Peyer's patch (tissue), 4 donors: ENCODE data around the gene PLEKHM2. TPM values are rescaled to one million over a fixed set of nuclear protein-coding genes. Genes with fewer than 3 reads are reported as not detected.

Source experiments
- DNase-seq, 3 donors: peaks; one replicate each; pipeline ENCODE4 v3.0.0-alpha.2; 2017 to 2019
- H3K27ac ChIP-seq, 4 donors: fragments of 200-600 bp; sonication (generic); one replicate each; pipeline ENCODE4 v1.5.1; 2016 to 2019
- H3K27me3 ChIP-seq, 2 donors: fragments of 200-600 bp; sonication (generic); one replicate each; pipeline ENCODE4 v1.5.1; 2019
- H3K36me3 ChIP-seq, 3 donors: fragments of 200-600 bp; sonication (generic); one replicate each; pipeline ENCODE4 v1.5.1; 2016 to 2019
- H3K4me1 ChIP-seq, 4 donors: fragments of 200-600 bp; sonication (generic); one replicate each; pipeline ENCODE4 v1.5.1; 2016 to 2019
- H3K4me3 ChIP-seq, 4 donors: fragments of 200-600 bp; sonication (generic); 1 replicate in 3 of 4; 2 replicates in 1 of 4; pipeline ENCODE4 v1.5.1; 2016 to 2019; ENCODE audit warnings: mild to moderate bottlenecking in 1 of 4
- H3K9me3 ChIP-seq, 4 donors: fragments of 200-600 bp; sonication (generic); one replicate each; pipeline ENCODE4 v1.5.1; 2016 to 2019; ENCODE audit warnings: mild to moderate bottlenecking in 1 of 4
- POLR2A ChIP-seq, 2 donors: fragments of 450-650 bp; IDR thresholded peaks; one replicate each; pipeline ENCODE4 v1.5.1; 2017; ENCODE audit warnings: antibody characterized with exemption in 2 of 2, mild to moderate bottlenecking in 2 of 2, moderate library complexity in 2 of 2
- total RNA-seq, 4 donors: library from RNA; depleted of rRNA; stranded (reverse); fragments of >200 nt; gene quantifications; one replicate each; pipeline ENCODE4 v1.1.0, GENCODE V29; 2016
- TF ChIP-seq, protein P1 (sequence below), 6 experiments: fragments of 450-650 bp in 4 of 6; fragments of 200-600 bp in 2 of 6; sonication (generic) in 1 of 6; IDR thresholded peaks; one replicate each; pipeline ENCODE4 v1.5.1; 2017 to 2019; ENCODE audit warnings: antibody characterized with exemption in 6 of 6, mild to moderate bottlenecking in 3 of 6, moderate library complexity in 1 of 6

Gene PLEKHM2
- total RNA-seq, 4 donors from 2014 or later: 20.0 to 63.5 (median 37.7) TPM

DNA sequence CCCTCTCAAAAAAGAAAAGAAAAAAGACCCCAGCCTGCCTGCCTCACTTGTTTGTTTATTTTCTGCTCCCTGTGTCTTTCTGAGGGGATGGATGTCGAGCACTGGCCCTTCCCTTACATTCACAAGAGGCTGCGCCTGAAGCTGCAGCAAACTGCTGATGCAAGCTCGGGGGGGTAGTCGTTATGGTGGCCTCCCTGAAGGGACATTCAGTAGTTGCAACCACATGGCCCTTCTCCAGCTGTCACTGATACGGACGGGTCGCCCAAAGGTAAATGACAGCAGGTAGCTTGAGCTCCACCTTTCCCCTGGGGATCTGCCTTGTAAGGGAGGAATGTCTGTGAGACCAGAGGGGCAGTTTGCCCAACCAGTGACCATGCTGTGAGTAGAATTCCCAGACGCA lies 17.7 kb downstream of the PLEKHM2 start:
- TF ChIP-seq, protein P1, sequence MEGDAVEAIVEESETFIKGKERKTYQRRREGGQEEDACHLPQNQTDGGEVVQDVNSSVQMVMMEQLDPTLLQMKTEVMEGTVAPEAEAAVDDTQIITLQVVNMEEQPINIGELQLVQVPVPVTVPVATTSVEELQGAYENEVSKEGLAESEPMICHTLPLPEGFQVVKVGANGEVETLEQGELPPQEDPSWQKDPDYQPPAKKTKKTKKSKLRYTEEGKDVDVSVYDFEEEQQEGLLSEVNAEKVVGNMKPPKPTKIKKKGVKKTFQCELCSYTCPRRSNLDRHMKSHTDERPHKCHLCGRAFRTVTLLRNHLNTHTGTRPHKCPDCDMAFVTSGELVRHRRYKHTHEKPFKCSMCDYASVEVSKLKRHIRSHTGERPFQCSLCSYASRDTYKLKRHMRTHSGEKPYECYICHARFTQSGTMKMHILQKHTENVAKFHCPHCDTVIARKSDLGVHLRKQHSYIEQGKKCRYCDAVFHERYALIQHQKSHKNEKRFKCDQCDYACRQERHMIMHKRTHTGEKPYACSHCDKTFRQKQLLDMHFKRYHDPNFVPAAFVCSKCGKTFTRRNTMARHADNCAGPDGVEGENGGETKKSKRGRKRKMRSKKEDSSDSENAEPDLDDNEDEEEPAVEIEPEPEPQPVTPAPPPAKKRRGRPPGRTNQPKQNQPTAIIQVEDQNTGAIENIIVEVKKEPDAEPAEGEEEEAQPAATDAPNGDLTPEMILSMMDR (IDR thresholded peaks at IDR 0.05): no peak
- TF ChIP-seq POLR2A (IDR thresholded peaks at IDR 0.05): no peak
- Histone ChIP-seq H3K4me1 (peaks cover 0 to 33% (median 8%) of the 10 kb centered on the region in 4 donors), H3K4me3 (no peak overlapping the region), H3K27me3 (no peaks in the 10 kb centered on the region), H3K36me3 (peaks cover 0 to 5% (median 0%) of the 10 kb centered on the region in 3 donors), H3K9me3 (no peaks in the 10 kb centered on the region), H3K27ac (no peak overlapping the region)
- no peak for DNase-seq

DNA sequence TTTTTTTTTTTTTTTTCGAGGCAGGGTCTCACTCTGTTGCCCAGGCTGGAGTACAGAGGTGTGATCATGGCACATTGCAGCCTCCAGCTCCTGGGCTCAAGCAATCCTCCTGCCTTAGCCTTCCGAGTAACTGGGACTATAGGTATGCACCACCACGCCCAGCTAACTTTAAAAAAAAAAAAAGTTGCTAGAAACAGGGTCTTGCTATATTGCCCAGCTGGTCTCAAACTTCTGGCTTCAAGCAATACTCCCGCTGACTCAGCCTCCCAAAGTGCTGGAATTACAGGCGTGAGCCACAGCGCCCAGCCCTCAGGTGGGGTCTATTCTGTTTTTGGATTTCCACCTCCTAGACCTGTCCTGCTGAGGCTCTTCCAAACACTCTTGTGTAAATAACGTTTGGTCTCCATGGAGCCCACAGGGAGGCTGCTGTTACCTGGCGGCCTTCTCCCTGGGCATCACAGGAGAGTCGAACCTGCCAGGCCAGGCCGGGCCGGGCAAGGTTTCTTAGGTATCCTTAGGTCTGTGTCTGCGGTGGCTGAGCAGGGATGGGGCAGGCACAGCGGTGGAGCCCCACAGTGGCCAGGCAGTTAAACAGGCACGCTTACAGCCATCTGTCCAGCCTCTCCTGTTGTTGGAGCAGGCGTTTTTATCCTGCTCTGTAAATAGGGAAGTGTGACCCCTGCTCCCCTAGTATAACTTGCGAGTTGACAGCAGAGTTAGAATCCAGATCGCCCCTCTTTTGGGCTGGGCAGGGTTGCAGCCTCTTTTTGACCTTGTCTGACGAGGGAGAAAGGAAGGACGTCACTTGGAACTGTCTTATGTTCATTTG lies 18.8 kb downstream of the PLEKHM2 start:
- Histone ChIP-seq H3K4me3 (peak overlapping the region in 1 of 4 donors; percentile 22), H3K9me3 (no peaks in the 10 kb centered on the region), H3K27ac (peak overlapping the region; percentile 46 to 88 (median 65)), H3K4me1 (peaks cover 0 to 33% (median 2%) of the 10 kb centered on the region in 4 donors), H3K27me3 (no peaks in the 10 kb centered on the region), H3K36me3 (peaks cover 0 to 3% (median 0%) of the 10 kb centered on the region in 3 donors)
- no peak for TF ChIP-seq POLR2A (IDR thresholded peaks at IDR 0.05)
- TF ChIP-seq, protein P1 (IDR thresholded peaks at IDR 0.05): peak in 3 of 6 experiments; percentile 31 to 51 (median 41)
- peak in 2 of 3 donors; percentile 71 to 72 for DNase-seq

DNA sequence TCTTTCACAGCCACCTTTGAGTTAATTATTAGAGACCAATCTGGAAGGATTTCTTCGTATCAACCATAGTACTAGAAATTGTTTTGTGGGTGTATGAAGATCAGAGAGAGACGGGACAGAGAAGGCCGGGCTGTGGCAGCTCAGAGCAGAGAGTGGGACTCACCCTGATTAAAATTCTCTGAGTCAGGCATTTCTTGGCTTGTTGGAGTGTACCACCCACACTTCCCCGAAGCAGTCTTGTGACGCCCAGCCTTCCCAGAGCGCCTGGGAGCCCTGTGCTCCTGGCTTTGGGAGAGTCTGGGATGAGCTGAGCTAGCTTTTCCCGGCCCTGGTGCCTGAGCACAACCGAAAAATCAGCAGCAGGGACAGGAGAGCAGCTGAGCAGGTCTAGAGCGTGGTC lies 19.4 kb downstream of the PLEKHM2 start:
- TF ChIP-seq, protein P1 (IDR thresholded peaks at IDR 0.05): no peak
- no peak for TF ChIP-seq POLR2A (IDR thresholded peaks at IDR 0.05)
- Histone ChIP-seq H3K27me3 (no peaks in the 10 kb centered on the region), H3K4me1 (peaks cover 0 to 33% (median 0%) of the 10 kb centered on the region in 4 donors), H3K27ac (peak overlapping the region; percentile 46 to 88 (median 65)), H3K9me3 (no peaks in the 10 kb centered on the region), H3K4me3 (peak overlapping the region in 1 of 4 donors; percentile 22), H3K36me3 (peaks cover 0 to 3% (median 0%) of the 10 kb centered on the region in 3 donors)
- peak in 2 of 3 donors; percentile 64 to 66 for DNase-seq

DNA sequence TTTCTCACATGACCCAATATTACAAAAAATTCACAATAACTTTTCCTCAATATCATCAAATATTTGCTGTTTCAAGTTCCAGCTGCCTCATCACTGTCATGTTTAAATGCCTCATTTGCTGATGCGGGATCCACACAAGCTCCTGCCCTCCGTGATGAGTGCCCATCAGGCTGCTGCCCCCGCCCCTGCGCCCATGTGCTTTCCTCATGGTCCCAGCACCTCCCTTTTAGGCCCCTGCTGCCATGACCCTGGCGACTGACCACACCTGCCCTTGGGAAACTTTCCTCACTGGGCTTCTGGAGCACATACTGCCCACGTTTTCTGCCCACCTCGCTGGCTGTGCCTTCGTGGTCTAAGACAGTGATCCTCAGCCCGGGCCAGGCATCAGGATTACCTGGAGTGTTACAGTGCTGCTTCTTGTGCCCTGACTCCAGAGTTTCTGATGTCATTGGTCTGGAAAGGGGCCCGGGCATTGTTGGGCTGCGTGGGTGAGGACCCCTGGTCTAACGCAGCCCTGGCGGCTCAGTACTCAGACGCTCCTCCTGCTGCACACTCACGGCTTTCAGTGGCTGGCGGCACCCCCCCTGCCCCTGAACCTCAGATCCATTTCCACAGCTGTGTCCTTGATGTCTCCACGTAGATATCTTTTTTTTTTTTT lies 20.5 kb downstream of the PLEKHM2 start:
- no peak for DNase-seq
- no peak overlapping the region for H3K4me3 ChIP-seq
- H3K4me1 ChIP-seq: peaks cover 0 to 33% (median 0%) of the 10 kb centered on the region in 4 donors
- no peaks in the 10 kb centered on the region for H3K27me3 ChIP-seq
- peak overlapping the region in 2 of 4 donors; percentile 69 to 88 for H3K27ac ChIP-seq
- TF ChIP-seq POLR2A (IDR thresholded peaks at IDR 0.05): no peak
- TF ChIP-seq, protein P1 (IDR thresholded peaks at IDR 0.05): no peak
- H3K9me3 ChIP-seq: no peaks in the 10 kb centered on the region
- peaks cover 0 to 3% (median 0%) of the 10 kb centered on the region in 3 donors for H3K36me3 ChIP-seq

DNA sequence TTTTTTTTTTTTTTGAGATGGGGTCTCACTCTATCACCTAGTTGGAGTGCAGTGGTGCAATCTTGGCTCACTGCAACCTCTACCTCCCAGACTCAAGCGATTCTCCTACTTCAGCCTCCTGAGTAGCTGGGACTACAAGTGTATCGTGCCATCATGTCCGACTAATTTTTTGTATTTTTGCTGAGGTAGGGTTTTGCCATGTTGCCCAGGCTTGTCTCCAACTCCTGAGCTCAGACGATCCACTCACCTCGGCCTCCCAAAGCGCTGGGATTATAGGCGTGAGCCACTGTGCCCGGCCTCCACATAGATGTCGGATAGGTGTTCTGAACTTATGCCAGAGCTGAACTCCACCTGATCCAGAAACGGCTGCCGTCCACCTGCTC lies 21.1 kb downstream of the PLEKHM2 start:
- Histone ChIP-seq H3K36me3 (peaks cover 0 to 3% (median 0%) of the 10 kb centered on the region in 3 donors), H3K27ac (peak overlapping the region in 1 of 4 donors; percentile 88), H3K9me3 (no peaks in the 10 kb centered on the region), H3K4me1 (peaks cover 0 to 29% (median 0%) of the 10 kb centered on the region in 4 donors), H3K4me3 (no peak overlapping the region), H3K27me3 (no peaks in the 10 kb centered on the region)
- TF ChIP-seq POLR2A (IDR thresholded peaks at IDR 0.05): no peak
- TF ChIP-seq, protein P1 (IDR thresholded peaks at IDR 0.05): no peak
- DNase-seq: no peak
